GM23248 (cell line): ENCODE measurements around the gene TAB2.

Source experiments
- EZH2 ChIP-seq: fragments of 200-600 bp; sonication (generic); IDR thresholded peaks from 2 replicates; pipeline ENCODE4 v1.6.1; 2018; ENCODE audit warnings: antibody characterized with exemption, mild to moderate bottlenecking; ENCODE audit not compliant: insufficient read depth, poor library complexity, severe bottlenecking
- EZH2phosphoT487 ChIP-seq: fragments of 200-600 bp; sonication (generic); IDR thresholded peaks from 2 replicates; pipeline ENCODE4 v1.6.1; 2018; ENCODE audit warnings: antibody characterized with exemption, moderate library complexity, mild to moderate bottlenecking, low read depth; ENCODE audit not compliant: insufficient read depth

DNA sequence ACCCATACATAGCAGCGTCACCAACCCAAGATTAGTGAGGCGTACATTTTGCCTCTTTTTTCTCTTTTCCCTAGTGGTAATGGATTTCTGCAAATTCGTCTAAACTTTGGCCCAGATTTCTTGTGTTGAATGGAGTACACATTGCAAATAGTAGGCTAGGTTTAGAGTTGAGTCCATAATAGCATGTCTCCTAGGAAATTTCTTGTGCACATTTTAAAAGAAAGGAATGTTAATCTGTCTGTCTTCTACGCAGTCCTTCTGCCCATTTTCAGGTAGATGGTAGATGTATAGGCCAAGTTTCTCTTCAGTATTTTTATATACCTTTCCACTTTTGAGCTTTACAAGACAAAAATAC is 15.7 kb downstream of the TAB2 start:
- TF ChIP-seq EZH2 = no peak
- TF ChIP-seq EZH2phosphoT487 = no peak
